Vagina (tissue), 2 donors: Measurements from ENCODE around the gene DPEP3. TPM values are rescaled to one million over a fixed set of nuclear protein-coding genes. Genes with fewer than 3 reads are reported as not detected.

Experiments used
- DNase-seq, 2 donors: peaks; one replicate each; pipeline ENCODE4 v3.0.0-alpha.2; 2017; ENCODE audit errors: extremely low spot score in 2 of 2
- H3K27ac ChIP-seq: fragments of 200-600 bp; sonication (generic); one replicate; pipeline ENCODE4 v1.5.1; 2019
- H3K27me3 ChIP-seq: fragments of 200-600 bp; sonication (generic); one replicate; pipeline ENCODE4 v1.5.1; 2019
- H3K36me3 ChIP-seq, 2 donors: fragments of 200-600 bp; sonication (generic); one replicate each; pipeline ENCODE4 v1.5.1; 2017 to 2019
- H3K4me1 ChIP-seq: fragments of 200-600 bp; sonication (generic); one replicate; pipeline ENCODE4 v1.5.1; 2019
- H3K4me3 ChIP-seq, 2 donors: fragments of 200-600 bp; sonication (generic); 1 replicate in 1 of 2; 2 replicates in 1 of 2; pipeline ENCODE4 v1.5.1; 2016 to 2019
- H3K9me3 ChIP-seq: fragments of 200-600 bp; sonication (generic); one replicate; pipeline ENCODE4 v1.5.1; 2019
- CTCF ChIP-seq, 3 experiments: fragments of 450-650 bp in 2 of 3; fragments of 200-600 bp in 1 of 3; sonication (generic) in 1 of 3; IDR thresholded peaks; one replicate each; pipeline ENCODE4 v1.5.1; 2017 to 2019; ENCODE audit warnings: antibody characterized with exemption in 3 of 3, mild to moderate bottlenecking in 2 of 3, moderate library complexity in 2 of 3
- POLR2A ChIP-seq, 2 donors: fragments of 450-650 bp; IDR thresholded peaks; one replicate each; pipeline ENCODE4 v1.6.1; 2017; ENCODE audit warnings: antibody characterized with exemption in 2 of 2, mild to moderate bottlenecking in 2 of 2, moderate library complexity in 2 of 2
- POLR2AphosphoS5 ChIP-seq, 2 donors: sonication (generic); formaldehyde crosslinking; IDR thresholded peaks; one replicate each; pipeline ENCODE4 v1.9.0; 2017; ENCODE audit warnings: antibody characterized with exemption in 2 of 2, mild to moderate bottlenecking in 2 of 2, low read depth in 1 of 2; ENCODE audit not compliant: insufficient read depth in 1 of 2
- intact Hi-C: fragments of 100-400 bp; cut with DNase I; formaldehyde crosslinking; loops from one replicate; pipeline ENCODE4 v1.15.1; 2023
- total RNA-seq: library from RNA; depleted of rRNA; stranded (reverse); fragments of >200 nt; gene quantifications from one replicate; pipeline ENCODE4 v1.2.3, GENCODE V29; 2016

DPEP3 gene
- total RNA-seq, 1 donor from 2014 or later = not detected

- intact Hi-C loops = no loop called here
- no peaks in the 10 kb centered on the region for H3K9me3 ChIP-seq
- no peak for DNase-seq
- H3K27ac ChIP-seq = no peak overlapping the region
- TF ChIP-seq POLR2A (IDR thresholded peaks at IDR 0.05) = no peak
- H3K36me3 ChIP-seq = peaks cover 0 to 80% of the 10 kb centered on the region in 2 donors
- H3K4me1 ChIP-seq = peaks cover 23% of the 10 kb centered on the region
- no peak overlapping the region for H3K4me3 ChIP-seq
- no peaks in the 10 kb centered on the region for H3K27me3 ChIP-seq
Measured at GRCh38 chr16:67950335-67950843, 29.9 kb downstream of the DPEP3 start.

DNA sequence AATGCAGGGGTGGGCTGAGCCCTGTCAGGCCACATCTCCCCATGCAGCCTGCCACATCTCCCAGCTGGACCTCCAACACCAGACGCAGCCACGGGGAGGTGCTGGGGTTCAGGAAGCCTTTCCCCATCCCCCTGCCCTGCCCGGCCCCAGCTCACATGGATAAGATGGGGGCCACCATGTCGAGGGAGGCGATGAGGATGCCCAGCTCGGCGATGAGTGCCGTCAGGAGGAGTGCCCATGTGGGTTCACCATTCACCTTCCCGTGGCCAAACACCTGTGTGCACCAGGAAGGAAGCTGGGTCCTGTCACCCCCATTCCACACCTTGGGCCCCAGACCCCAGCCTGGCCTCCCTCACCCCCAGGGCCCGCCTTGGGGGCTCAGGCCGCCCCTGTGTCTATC, 30.7 kb downstream of the DPEP3 start:
- TF ChIP-seq POLR2AphosphoS5 (IDR thresholded peaks at IDR 0.05; ENCODE audit: insufficient read depth in 1 of 2, low read depth in 1 of 2) = no peak
- no peak for TF ChIP-seq POLR2A (IDR thresholded peaks at IDR 0.05)
- no peak for TF ChIP-seq CTCF (IDR thresholded peaks at IDR 0.05)
- no peak overlapping the region for H3K27ac ChIP-seq
- no peak overlapping the region for H3K4me3 ChIP-seq
- H3K36me3 ChIP-seq = peaks cover 0 to 80% of the 10 kb centered on the region in 2 donors
- intact Hi-C loops = no loop called here
- no peaks in the 10 kb centered on the region for H3K27me3 ChIP-seq
- no peaks in the 10 kb centered on the region for H3K9me3 ChIP-seq
- no peak for DNase-seq
- peaks cover 31% of the 10 kb centered on the region for H3K4me1 ChIP-seq

DNA sequence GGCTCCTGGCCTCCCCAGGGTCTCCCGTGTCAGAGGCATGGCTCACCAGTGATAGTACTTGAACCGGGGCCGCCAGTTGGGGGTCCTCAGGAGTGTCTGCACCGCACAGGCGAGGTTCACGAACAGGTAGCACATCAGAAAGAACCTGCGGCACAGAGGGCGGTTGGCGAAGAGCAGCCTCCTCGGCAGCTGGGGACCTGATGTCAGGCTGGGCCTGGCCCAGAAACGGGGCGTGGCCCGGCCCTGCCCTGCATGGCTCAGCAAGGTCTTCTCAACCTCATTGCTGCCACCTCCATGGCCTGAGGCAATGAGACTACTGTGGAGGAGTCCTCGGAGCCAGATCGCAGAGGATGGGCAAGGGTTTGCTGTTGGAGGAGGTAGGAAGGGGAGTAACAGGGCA, 32.3 kb downstream of the DPEP3 start:
- Histone ChIP-seq H3K36me3 (peaks cover 0 to 71% of the 10 kb centered on the region in 2 donors), H3K4me3 (no peak overlapping the region), H3K9me3 (no peaks in the 10 kb centered on the region), H3K27me3 (no peaks in the 10 kb centered on the region), H3K4me1 (peaks cover 47% of the 10 kb centered on the region), H3K27ac (no peak overlapping the region)
- TF ChIP-seq POLR2AphosphoS5 (IDR thresholded peaks at IDR 0.05; ENCODE audit: insufficient read depth in 1 of 2, low read depth in 1 of 2) (no peak), CTCF (IDR thresholded peaks at IDR 0.05) (no peak), POLR2A (IDR thresholded peaks at IDR 0.05) (no peak)
- intact Hi-C loops = no loop called here
- DNase-seq = no peak

DNA sequence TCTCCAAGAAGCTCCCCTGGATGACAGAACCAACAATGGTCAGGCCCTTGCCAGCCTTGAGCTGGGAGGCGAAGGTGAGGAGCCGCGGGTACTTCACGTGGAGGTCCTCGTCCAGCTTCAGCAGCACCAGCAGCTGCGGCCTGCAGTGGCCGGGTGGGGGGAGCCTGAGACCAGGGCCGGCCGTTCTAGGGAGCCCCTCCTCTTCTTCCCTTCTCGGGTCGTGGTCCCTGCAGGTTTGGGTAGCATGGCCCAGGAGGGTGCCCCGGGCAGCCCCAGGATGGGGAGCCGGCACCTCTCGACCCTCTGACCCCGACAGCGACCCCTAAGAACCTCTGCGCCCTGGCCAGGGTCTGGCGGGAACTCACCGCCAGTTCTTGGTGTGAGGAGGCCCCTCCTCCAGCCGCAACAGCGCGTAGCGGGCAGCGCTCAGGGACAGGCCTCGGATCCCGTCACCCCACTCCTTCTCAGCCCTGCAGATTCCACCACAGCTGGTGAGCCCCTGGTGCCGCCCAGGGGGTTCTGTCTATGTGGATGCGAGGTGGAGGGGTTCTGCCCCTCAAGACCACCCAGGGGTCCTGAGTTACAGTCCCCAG, 33.2 kb downstream of the DPEP3 start:
- DNase-seq = no peak
- TF ChIP-seq CTCF (IDR thresholded peaks at IDR 0.05) = no peak
- no peak for TF ChIP-seq POLR2AphosphoS5 (IDR thresholded peaks at IDR 0.05; ENCODE audit: insufficient read depth in 1 of 2, low read depth in 1 of 2)
- TF ChIP-seq POLR2A (IDR thresholded peaks at IDR 0.05) = no peak
- Histone ChIP-seq H3K4me1 (peaks cover 50% of the 10 kb centered on the region), H3K27me3 (no peaks in the 10 kb centered on the region), H3K4me3 (no peak overlapping the region), H3K27ac (no peak overlapping the region), H3K36me3 (peaks cover 0 to 70% of the 10 kb centered on the region in 2 donors), H3K9me3 (no peaks in the 10 kb centered on the region)
- intact Hi-C loops = no loop called here

DNA sequence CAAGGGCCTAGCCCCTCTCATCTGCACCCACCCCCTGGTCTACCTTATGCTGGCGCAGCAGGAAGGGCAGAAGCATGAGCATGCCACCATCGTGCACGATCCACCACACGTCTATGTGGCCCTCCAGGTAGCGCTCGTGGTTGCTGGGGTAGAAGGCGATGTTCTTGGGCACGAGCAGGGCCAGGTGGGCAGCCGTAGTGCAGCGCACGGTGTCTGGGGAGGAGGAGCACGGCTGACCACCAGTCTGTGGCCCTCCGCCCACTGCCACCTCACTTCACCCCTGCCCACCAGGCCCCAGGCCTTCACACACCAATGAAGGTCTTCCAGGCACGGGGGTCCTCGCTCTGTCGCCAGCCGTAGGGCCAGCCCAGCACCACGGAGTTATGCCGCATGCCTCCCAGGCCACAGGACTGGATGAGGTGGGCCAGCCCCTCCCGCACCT, 34.1 kb downstream of the DPEP3 start:
- Histone ChIP-seq H3K4me1 (peaks cover 41% of the 10 kb centered on the region), H3K4me3 (no peak overlapping the region), H3K36me3 (peaks cover 0 to 61% of the 10 kb centered on the region in 2 donors), H3K27ac (no peak overlapping the region), H3K9me3 (no peaks in the 10 kb centered on the region), H3K27me3 (no peaks in the 10 kb centered on the region)
- intact Hi-C loops = no loop called here
- no peak for DNase-seq
- TF ChIP-seq POLR2AphosphoS5 (IDR thresholded peaks at IDR 0.05; ENCODE audit: insufficient read depth in 1 of 2, low read depth in 1 of 2) (no peak), POLR2A (IDR thresholded peaks at IDR 0.05) (no peak), CTCF (IDR thresholded peaks at IDR 0.05) (no peak)
